MM.1S (cell line): ENCODE data around the gene TRMT6.

Source experiments
- EZH2 ChIP-seq: fragments of 300-600 bp; sonication (generic); optimal IDR thresholded peaks from 2 replicates; pipeline ENCODE3; 2017; ENCODE audit warnings: low read depth, mild to moderate bottlenecking, antibody characterized with exemption, low read length, mixed read lengths
- TF ChIP-seq, protein P1 (sequence below): fragments of 300-600 bp; sonication (generic); IDR thresholded peaks from 2 replicates; pipeline ENCODE4 v1.5.1; 2016; ENCODE audit warnings: antibody characterized with exemption, low read length, mixed read lengths

DNA sequence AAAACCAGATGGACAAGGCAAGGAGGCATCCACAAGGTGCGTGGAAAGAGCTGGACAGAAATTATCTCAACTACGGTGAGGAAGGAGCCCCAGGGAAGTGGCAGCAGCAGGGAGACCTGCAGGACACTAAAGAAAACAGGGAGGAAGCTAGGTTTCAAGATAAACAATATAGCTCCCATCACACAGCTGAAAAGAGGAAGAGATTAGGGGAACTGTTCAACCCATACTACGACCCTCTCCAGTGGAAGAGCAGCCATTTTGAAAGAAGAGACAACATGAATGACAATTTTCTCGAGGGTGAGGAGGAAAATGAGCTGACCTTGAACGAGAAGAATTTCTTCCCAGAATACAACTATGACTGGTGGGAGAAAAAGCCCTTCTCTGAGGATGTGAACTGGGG is 26.8 kb downstream of the TRMT6 start:
- TF ChIP-seq, protein P1, sequence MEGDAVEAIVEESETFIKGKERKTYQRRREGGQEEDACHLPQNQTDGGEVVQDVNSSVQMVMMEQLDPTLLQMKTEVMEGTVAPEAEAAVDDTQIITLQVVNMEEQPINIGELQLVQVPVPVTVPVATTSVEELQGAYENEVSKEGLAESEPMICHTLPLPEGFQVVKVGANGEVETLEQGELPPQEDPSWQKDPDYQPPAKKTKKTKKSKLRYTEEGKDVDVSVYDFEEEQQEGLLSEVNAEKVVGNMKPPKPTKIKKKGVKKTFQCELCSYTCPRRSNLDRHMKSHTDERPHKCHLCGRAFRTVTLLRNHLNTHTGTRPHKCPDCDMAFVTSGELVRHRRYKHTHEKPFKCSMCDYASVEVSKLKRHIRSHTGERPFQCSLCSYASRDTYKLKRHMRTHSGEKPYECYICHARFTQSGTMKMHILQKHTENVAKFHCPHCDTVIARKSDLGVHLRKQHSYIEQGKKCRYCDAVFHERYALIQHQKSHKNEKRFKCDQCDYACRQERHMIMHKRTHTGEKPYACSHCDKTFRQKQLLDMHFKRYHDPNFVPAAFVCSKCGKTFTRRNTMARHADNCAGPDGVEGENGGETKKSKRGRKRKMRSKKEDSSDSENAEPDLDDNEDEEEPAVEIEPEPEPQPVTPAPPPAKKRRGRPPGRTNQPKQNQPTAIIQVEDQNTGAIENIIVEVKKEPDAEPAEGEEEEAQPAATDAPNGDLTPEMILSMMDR = no peak
- no peak for TF ChIP-seq EZH2
